Pancreas (tissue), 10 donors: ENCODE data around the gene TBCK. TPM values are rescaled to one million over a fixed set of nuclear protein-coding genes. Genes with fewer than 3 reads are reported as not detected.
A peak's percentile ranks its signal among the peaks of the same experiment; 100 is the strongest.

Experiments used
- ATAC-seq, 4 donors: fragments of 200-7000 bp; cut with Tn5 transposase; one replicate each; pipeline versions ENCODE4 v1.8.0 to v1.9.1; 2020; ENCODE audit warnings: mild to moderate bottlenecking in 4 of 4, moderate library complexity in 4 of 4
- DNase-seq, 6 donors: peaks; one replicate each; pipeline ENCODE4 v3.0.0-alpha.2; 2020
- FAIRE-seq: peaks from 2 replicates; lab custom pipeline; 2012; peaks lifted over from hg19 to GRCh38; lab: Jason Lieb, UNC
- H3K27ac ChIP-seq, 4 donors: fragments of 200-600 bp; sonication (generic); 1 replicate in 3 of 4; 2 replicates in 1 of 4; pipeline versions ENCODE4 v1.5.0 to v1.8.0; 2020
- H3K27me3 ChIP-seq, 4 donors: fragments of 200-600 bp; one replicate each; pipeline ENCODE4 v1.8.0; 2021
- H3K36me3 ChIP-seq, 3 donors: fragments of 200-600 bp; sonication (generic) in 1 of 3; one replicate each; pipeline versions ENCODE4 v1.5.0 to v1.8.0; 2020 to 2021
- H3K4me1 ChIP-seq, 3 donors: fragments of 200-600 bp; one replicate each; pipeline ENCODE4 v1.8.0; 2021
- H3K4me3 ChIP-seq, 4 donors: fragments of 200-600 bp; sonication (generic) in 2 of 4; one replicate each; pipeline versions ENCODE4 v1.5.0 to v1.8.0; 2020 to 2021
- H3K9me3 ChIP-seq, 4 donors: fragments of 200-600 bp; one replicate each; pipeline ENCODE4 v1.8.0; 2021
- WGBS, 2 donors: extraction: QIAGEN DNeasy Blood & Tissue Kit; methylation state at CpG; one replicate each; pipeline ENCODE4 v1.1.7; 2013; 5-methylcytosine and 5-hydroxymethylcytosine counted together
- intact Hi-C, 3 donors: fragments of 100-400 bp; cut with DNase I; formaldehyde crosslinking; loops; one replicate each; pipeline versions ENCODE4 v1.11.1 to v1.14.2; 2022
- polyA plus RNA-seq, 2 donors: library from polyadenylated mRNA; stranded (reverse); fragments of 200-250 nt; gene quantifications; one replicate each; pipeline ENCODE4 v1.2.3, GENCODE V29; 2013
- total RNA-seq, 6 donors: library from RNA; stranded (reverse); fragmentation: NEBNext Ultra II Directional in 4 of 6; extraction: Animal tissue kit (Norgen Biotek cat#: 25700) in 4 of 6; gene quantifications; one replicate each; pipeline versions ENCODE4 v1.2.1 to v1.2.4, GENCODE V29; 2021 to 2023
- TF ChIP-seq, protein P1 (sequence below), 4 donors: fragments of 200-600 bp; sonication (generic) in 3 of 4; IDR thresholded peaks; one replicate each; pipeline versions ENCODE4 v1.5.0 to v1.8.0; 2021; ENCODE audit warnings: antibody characterized with exemption in 4 of 4
- donor health status: healthy with polysubstance abuse.
- donor health status: DM: no; HTN: no; CAD: no; lungs with moderate emphysema.
- donor health status: DM: no; HTN: no; CAD: no.
- donor health status: control.
- donor health status: control.
- donor health status: Bipolar disorder and iron deficiency.
- donor health status: DM: yes; HTN: yes; CAD: no.
- donor health status: DM: no; HTN: no; CAD: no.
- donor health status: DM: no; HTN: no; CAD: no.
- donor health status: DM: yes; HTN: yes; CAD: no.

TBCK gene
- total and polyA plus RNA-seq, 8 donors, result 5.3 to 35.1 (median 12.5) TPM

DNA sequence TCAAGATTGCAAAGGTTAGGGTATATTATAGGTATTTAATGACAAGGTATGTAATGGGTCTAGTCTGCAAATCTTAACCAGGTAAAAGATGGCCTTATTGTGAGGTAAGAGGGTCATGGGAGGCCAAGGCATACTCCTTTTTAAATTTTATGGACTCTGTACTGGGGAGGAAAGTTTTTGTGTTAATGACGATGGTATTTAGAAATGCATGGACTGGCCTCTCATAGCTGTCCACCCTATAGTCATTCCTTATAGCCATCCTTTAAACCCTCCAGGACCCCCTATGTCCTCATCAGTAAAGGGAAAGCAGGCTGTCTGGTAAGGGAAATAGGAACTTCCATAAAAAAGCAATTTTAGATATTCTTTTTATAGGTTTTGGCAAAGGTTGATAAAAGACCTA is 1.8 kb upstream of the TBCK start:
- Histone ChIP-seq H3K9me3 (no peaks in the 10 kb centered on the region), H3K4me1 (peaks cover 14 to 36% (median 23%) of the 10 kb centered on the region in 3 donors), H3K36me3 (no peaks in the 10 kb centered on the region), H3K27ac (no peak overlapping the region), H3K4me3 (peak overlapping the region in 1 of 4 donors; percentile 77), H3K27me3 (no peaks in the 10 kb centered on the region)
- ATAC-seq (no peak), FAIRE-seq (no peak), DNase-seq (no peak)
- WGBS, 2 donors, result 63 to 75% methylated on average over 1 of the region's 1 CpG
- intact Hi-C loops, result no loop called here
- TF ChIP-seq, protein P1, sequence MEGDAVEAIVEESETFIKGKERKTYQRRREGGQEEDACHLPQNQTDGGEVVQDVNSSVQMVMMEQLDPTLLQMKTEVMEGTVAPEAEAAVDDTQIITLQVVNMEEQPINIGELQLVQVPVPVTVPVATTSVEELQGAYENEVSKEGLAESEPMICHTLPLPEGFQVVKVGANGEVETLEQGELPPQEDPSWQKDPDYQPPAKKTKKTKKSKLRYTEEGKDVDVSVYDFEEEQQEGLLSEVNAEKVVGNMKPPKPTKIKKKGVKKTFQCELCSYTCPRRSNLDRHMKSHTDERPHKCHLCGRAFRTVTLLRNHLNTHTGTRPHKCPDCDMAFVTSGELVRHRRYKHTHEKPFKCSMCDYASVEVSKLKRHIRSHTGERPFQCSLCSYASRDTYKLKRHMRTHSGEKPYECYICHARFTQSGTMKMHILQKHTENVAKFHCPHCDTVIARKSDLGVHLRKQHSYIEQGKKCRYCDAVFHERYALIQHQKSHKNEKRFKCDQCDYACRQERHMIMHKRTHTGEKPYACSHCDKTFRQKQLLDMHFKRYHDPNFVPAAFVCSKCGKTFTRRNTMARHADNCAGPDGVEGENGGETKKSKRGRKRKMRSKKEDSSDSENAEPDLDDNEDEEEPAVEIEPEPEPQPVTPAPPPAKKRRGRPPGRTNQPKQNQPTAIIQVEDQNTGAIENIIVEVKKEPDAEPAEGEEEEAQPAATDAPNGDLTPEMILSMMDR (IDR thresholded peaks at IDR 0.05), result no peak

GRCh38 chr4:106316773-106317409 is 882 bp upstream of the TBCK start:
- Histone ChIP-seq H3K4me3 (peak overlapping the region; percentile 58 to 81 (median 72)), H3K27me3 (no peaks in the 10 kb centered on the region), H3K9me3 (no peaks in the 10 kb centered on the region), H3K36me3 (no peaks in the 10 kb centered on the region), H3K27ac (peak overlapping the region; percentile 89 to 93 (median 91)), H3K4me1 (peaks cover 14 to 36% (median 23%) of the 10 kb centered on the region in 3 donors)
- DNase-seq, result no peak
- TF ChIP-seq, protein P1 (IDR thresholded peaks at IDR 0.05), result no peak
- no peak for ATAC-seq
- no peak for FAIRE-seq
- 1% methylated on average over 13 of the region's 13 CpGs for WGBS, 2 donors
- intact Hi-C loops, result no loop called here

GRCh38 chr4:106315476-106315967 is 487 bp downstream of the TBCK start:
- DNase-seq, result no peak
- peak overlapping the region; percentile 58 to 81 (median 72) for H3K4me3 ChIP-seq
- H3K27me3 ChIP-seq, result no peaks in the 10 kb centered on the region
- peak; percentile 21 to 37 (median 30) for ATAC-seq
- no peaks in the 10 kb centered on the region for H3K9me3 ChIP-seq
- TF ChIP-seq, protein P1 (IDR thresholded peaks at IDR 0.05), result no peak
- H3K4me1 ChIP-seq, result peaks cover 14 to 36% (median 23%) of the 10 kb centered on the region in 3 donors
- FAIRE-seq, result no peak
- H3K27ac ChIP-seq, result peak overlapping the region; percentile 89 to 93 (median 91)
- H3K36me3 ChIP-seq, result no peaks in the 10 kb centered on the region
- intact Hi-C loops, result no loop called here
- WGBS, 2 donors, result 0 to 1% methylated on average over 13 of the region's 13 CpGs

DNA sequence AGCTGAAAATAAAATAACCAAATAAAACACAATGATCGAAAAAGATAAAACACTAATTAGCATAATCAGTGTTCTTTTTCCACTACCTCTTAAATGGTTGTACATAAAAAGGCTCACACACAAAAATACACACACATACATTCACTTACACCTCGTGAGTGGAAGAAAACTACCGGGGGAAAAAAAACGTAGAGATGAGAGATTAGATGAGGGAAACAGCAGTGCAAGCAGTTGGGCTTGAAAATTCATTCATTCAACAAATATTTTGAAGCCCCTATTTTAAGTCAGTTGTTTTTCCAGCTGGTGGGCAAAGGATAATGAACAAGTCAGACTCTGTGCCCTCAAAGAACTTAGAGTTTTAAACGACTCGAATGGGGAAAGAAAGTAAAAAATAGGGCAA is 1.0 kb downstream of the TBCK start:
- Histone ChIP-seq H3K4me3 (peak overlapping the region in 3 of 4 donors; percentile 58 to 77 (median 68)), H3K9me3 (no peaks in the 10 kb centered on the region), H3K27ac (no peak overlapping the region), H3K4me1 (peaks cover 14 to 36% (median 23%) of the 10 kb centered on the region in 3 donors), H3K27me3 (no peaks in the 10 kb centered on the region), H3K36me3 (no peaks in the 10 kb centered on the region)
- intact Hi-C loops, result no loop called here
- FAIRE-seq (no peak), ATAC-seq (no peak), DNase-seq (no peak)
- TF ChIP-seq, protein P1 (IDR thresholded peaks at IDR 0.05), result no peak
- WGBS, 2 donors, result 12 to 17% methylated on average over 6 of the region's 6 CpGs

DNA sequence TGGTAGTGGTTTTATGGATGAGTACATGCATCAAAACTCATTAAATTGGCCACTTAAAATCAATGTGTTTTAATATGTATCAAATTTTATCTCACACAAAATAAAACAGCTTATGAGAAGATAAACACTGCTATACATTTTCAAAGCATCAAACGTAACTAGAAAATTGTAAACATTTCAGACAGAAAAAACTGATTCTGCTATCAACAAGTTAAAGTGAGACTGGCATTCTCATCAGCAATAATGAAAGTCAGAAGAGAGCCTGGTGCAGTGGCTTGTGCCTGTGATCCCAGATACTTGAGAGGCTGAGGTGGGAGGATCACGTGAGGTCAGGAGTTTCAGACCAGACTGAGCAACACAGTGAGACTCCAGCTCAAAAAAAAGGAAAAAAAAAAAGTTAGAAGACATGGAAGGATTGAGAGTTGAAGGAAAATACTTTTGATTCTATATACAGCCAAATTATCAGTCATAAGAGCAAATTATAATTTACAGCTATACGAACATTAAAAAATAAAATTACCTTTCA is 2.9 kb downstream of the TBCK start:
- intact Hi-C loops, result no loop called here
- H3K36me3 ChIP-seq, result no peaks in the 10 kb centered on the region
- no peak overlapping the region for H3K4me3 ChIP-seq
- H3K9me3 ChIP-seq, result no peaks in the 10 kb centered on the region
- H3K27ac ChIP-seq, result no peak overlapping the region
- peaks cover 11 to 20% (median 12%) of the 10 kb centered on the region in 3 donors for H3K4me1 ChIP-seq
- WGBS, 2 donors, result 80 to 87% methylated on average over 3 of the region's 3 CpGs
- TF ChIP-seq, protein P1 (IDR thresholded peaks at IDR 0.05), result no peak
- FAIRE-seq (no peak), ATAC-seq (no peak), DNase-seq (no peak)
- H3K27me3 ChIP-seq, result no peaks in the 10 kb centered on the region
